Measurements from ENCODE around the gene GPRASP3. TPM values are rescaled to one million over a fixed set of nuclear protein-coding genes. Genes with fewer than 3 reads are reported as not detected.

Gene GPRASP3
- total RNA-seq, 1 experiment from 2014 or later, result 3.1 TPM

- no peak overlapping the region for H3K4me3 ChIP-seq (replicated peaks in 1 of 2; ENCODE audit: low read depth in 1 of 2, low read length in 2 of 2)
- no peak for TF ChIP-seq EGR1 (IDR thresholded peaks at IDR 0.05; ENCODE audit: low read depth)
- TF ChIP-seq JUND (IDR thresholded peaks at IDR 0.05), result no peak
- no peak for TF ChIP-seq SIN3A (IDR thresholded peaks at IDR 0.05; ENCODE audit: low read depth)
- no peak for TF ChIP-seq YY1 (IDR thresholded peaks at IDR 0.05; ENCODE audit: extremely low read depth, insufficient replicate concordance, low read depth, low read length)
- TF ChIP-seq CBX3 (IDR thresholded peaks at IDR 0.05; ENCODE audit: low read depth), result no peak
- no peak for TF ChIP-seq CEBPB (IDR thresholded peaks at IDR 0.05; ENCODE audit: low read depth)
- TF ChIP-seq RAD21 (IDR thresholded peaks at IDR 0.05; ENCODE audit: low read depth), result no peak
- no peak for TF ChIP-seq REST (IDR thresholded peaks at IDR 0.05; ENCODE audit: low read depth)
- TF ChIP-seq SP1 (IDR thresholded peaks at IDR 0.05; ENCODE audit: low read depth), result no peak
- TF ChIP-seq, protein P1, sequence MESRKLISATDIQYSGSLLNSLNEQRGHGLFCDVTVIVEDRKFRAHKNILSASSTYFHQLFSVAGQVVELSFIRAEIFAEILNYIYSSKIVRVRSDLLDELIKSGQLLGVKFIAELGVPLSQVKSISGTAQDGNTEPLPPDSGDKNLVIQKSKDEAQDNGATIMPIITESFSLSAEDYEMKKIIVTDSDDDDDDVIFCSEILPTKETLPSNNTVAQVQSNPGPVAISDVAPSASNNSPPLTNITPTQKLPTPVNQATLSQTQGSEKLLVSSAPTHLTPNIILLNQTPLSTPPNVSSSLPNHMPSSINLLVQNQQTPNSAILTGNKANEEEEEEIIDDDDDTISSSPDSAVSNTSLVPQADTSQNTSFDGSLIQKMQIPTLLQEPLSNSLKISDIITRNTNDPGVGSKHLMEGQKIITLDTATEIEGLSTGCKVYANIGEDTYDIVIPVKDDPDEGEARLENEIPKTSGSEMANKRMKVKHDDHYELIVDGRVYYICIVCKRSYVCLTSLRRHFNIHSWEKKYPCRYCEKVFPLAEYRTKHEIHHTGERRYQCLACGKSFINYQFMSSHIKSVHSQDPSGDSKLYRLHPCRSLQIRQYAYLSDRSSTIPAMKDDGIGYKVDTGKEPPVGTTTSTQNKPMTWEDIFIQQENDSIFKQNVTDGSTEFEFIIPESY (IDR thresholded peaks at IDR 0.05; ENCODE audit: extremely low read depth, insufficient replicate concordance, low read length), result no peak
- TF ChIP-seq FOSL1 (IDR thresholded peaks at IDR 0.05; ENCODE audit: low read depth), result no peak
- TF ChIP-seq ELF1 (IDR thresholded peaks at IDR 0.05; ENCODE audit: borderline replicate concordance, low read depth), result no peak
- TF ChIP-seq SRF (IDR thresholded peaks at IDR 0.05; ENCODE audit: low read depth), result no peak
- no peaks in the 10 kb centered on the region for H4K20me1 ChIP-seq (ENCODE audit: insufficient read depth)
- intact Hi-C loops (cut with micrococcal nuclease), result no loop called here
- H3K9me3 ChIP-seq (ENCODE audit: control insufficient read depth in 1 of 2, insufficient read depth in 1 of 2, low read depth in 1 of 2, low read length in 2 of 2), result no peaks in the 10 kb centered on the region
- no TSS peak for BruUV-seq (replicated peaks)
- no peaks in the 10 kb centered on the region for H3K36me3 ChIP-seq (ENCODE audit: control insufficient read depth in 1 of 2, insufficient read depth in 2 of 2, low read length in 2 of 2)
- ATAC-seq (no peak), DNase-seq (ENCODE audit: low read depth, low spot score) (no peak)
- RAD21 ChIA-PET (ENCODE audit: low non-redundant PET in 1 of 2, low total read pairs in 2 of 2, uncharacterized antibody in 2 of 2, unreplicated experiment in 2 of 2), result no interaction called here
- no peak overlapping the region for H3K27ac ChIP-seq (ENCODE audit: low read depth, low read length)
- no peaks in the 10 kb centered on the region for H3K79me2 ChIP-seq (ENCODE audit: insufficient read depth, low read length)
- no peaks in the 10 kb centered on the region for H3K27me3 ChIP-seq (ENCODE audit: insufficient read depth, low read length)
- H3K9me2 ChIP-seq (ENCODE audit: insufficient read depth), result no peaks in the 10 kb centered on the region
- no peaks in the 10 kb centered on the region for H3K4me1 ChIP-seq (ENCODE audit: control insufficient read depth in 1 of 2, insufficient read depth in 2 of 2, low read length in 2 of 2)
- CTCF ChIA-PET, result no interaction called here
- no peak overlapping the region for H3K4me2 ChIP-seq (ENCODE audit: low read length)
- no peak overlapping the region for H2AFZ ChIP-seq (ENCODE audit: low read depth, low read length, poor library complexity, severe bottlenecking)
- POLR2A ChIA-PET, result no interaction called here
- no peak overlapping the region for H3K9ac ChIP-seq (ENCODE audit: low read length)
Observed at GRCh38 chrX:102744307-102744706, 23.8 kb downstream of the GPRASP3 start.
